Measurements from ENCODE around the gene NSD1.

Gene NSD1

GRCh38 chr5:177260961-177261360 is 127.4 kb downstream of the NSD1 start:
- no peak for TF ChIP-seq CTCF (IDR thresholded peaks at IDR 0.05)
- Mint-ChIP-seq H3K4me1 (no peaks in the 10 kb centered on the region), H3K36me3 (ENCODE audit: low read depth) (peaks cover 82% of the 10 kb centered on the region), H3K4me3 (no peak overlapping the region), H3K27ac (peak overlapping the region; percentile 10), H3K9me3 (no peaks in the 10 kb centered on the region), H3K27me3 (ENCODE audit: low read depth, poor library complexity) (no peaks in the 10 kb centered on the region)
- DNase-seq: no peak

GRCh38 chr5:177261510-177261909 is 127.9 kb downstream of the NSD1 start:
- Mint-ChIP-seq H3K36me3 (ENCODE audit: low read depth) (peaks cover 83% of the 10 kb centered on the region), H3K27ac (no peak overlapping the region), H3K27me3 (ENCODE audit: low read depth, poor library complexity) (no peaks in the 10 kb centered on the region), H3K9me3 (no peaks in the 10 kb centered on the region), H3K4me3 (no peak overlapping the region), H3K4me1 (no peaks in the 10 kb centered on the region)
- no peak for DNase-seq
- TF ChIP-seq CTCF (IDR thresholded peaks at IDR 0.05): no peak

GRCh38 chr5:177264178-177264577 is 130.6 kb downstream of the NSD1 start:
- no peak overlapping the region for H3K4me3 Mint-ChIP-seq
- no peak for DNase-seq
- TF ChIP-seq CTCF (IDR thresholded peaks at IDR 0.05): no peak
- H3K27me3 Mint-ChIP-seq (ENCODE audit: low read depth, poor library complexity): no peaks in the 10 kb centered on the region
- H3K9me3 Mint-ChIP-seq: no peaks in the 10 kb centered on the region
- peaks cover 76% of the 10 kb centered on the region for H3K36me3 Mint-ChIP-seq (ENCODE audit: low read depth)
- H3K4me1 Mint-ChIP-seq: no peaks in the 10 kb centered on the region
- H3K27ac Mint-ChIP-seq: no peak overlapping the region

GRCh38 chr5:177265395-177265794 is 131.8 kb downstream of the NSD1 start:
- H3K9me3 Mint-ChIP-seq: no peaks in the 10 kb centered on the region
- H3K27me3 Mint-ChIP-seq (ENCODE audit: low read depth, poor library complexity): no peaks in the 10 kb centered on the region
- peaks cover 76% of the 10 kb centered on the region for H3K36me3 Mint-ChIP-seq (ENCODE audit: low read depth)
- DNase-seq: no peak
- H3K27ac Mint-ChIP-seq: no peak overlapping the region
- H3K4me1 Mint-ChIP-seq: no peaks in the 10 kb centered on the region
- no peak for TF ChIP-seq CTCF (IDR thresholded peaks at IDR 0.05)
- H3K4me3 Mint-ChIP-seq: no peak overlapping the region

- H3K9me3 Mint-ChIP-seq: no peaks in the 10 kb centered on the region
- no peak for TF ChIP-seq CTCF (IDR thresholded peaks at IDR 0.05)
- no peaks in the 10 kb centered on the region for H3K4me1 Mint-ChIP-seq
- DNase-seq: no peak
- no peak overlapping the region for H3K4me3 Mint-ChIP-seq
- no peaks in the 10 kb centered on the region for H3K27me3 Mint-ChIP-seq (ENCODE audit: low read depth, poor library complexity)
- no peak overlapping the region for H3K27ac Mint-ChIP-seq
- H3K36me3 Mint-ChIP-seq (ENCODE audit: low read depth): peaks cover 81% of the 10 kb centered on the region
These were observed 135.8 kb downstream of the NSD1 start for GRCh38 chr5:177269232-177269895.

- no peak for TF ChIP-seq CTCF (IDR thresholded peaks at IDR 0.05)
- Mint-ChIP-seq H3K27me3 (ENCODE audit: low read depth, poor library complexity) (no peaks in the 10 kb centered on the region), H3K4me1 (no peaks in the 10 kb centered on the region), H3K4me3 (no peak overlapping the region), H3K27ac (no peak overlapping the region), H3K36me3 (ENCODE audit: low read depth) (peaks cover 81% of the 10 kb centered on the region), H3K9me3 (no peaks in the 10 kb centered on the region)
- DNase-seq: no peak
These were observed 136.4 kb downstream of the NSD1 start for GRCh38 chr5:177269976-177270375.

Measured in nephron progenitor cell (in vitro differentiated cells).